Adrenal gland (tissue), 5 donors: ENCODE results near the gene COL15A1.

Source experiments
- CTCF ChIP-seq, 6 experiments: fragments of 450-650 bp in 4 of 6; fragments of 200-600 bp in 2 of 6; sonication (generic) in 1 of 6; IDR thresholded peaks; 1 replicate in 5 of 6; 2 replicates in 1 of 6; pipeline versions ENCODE4 v1.5.1 to v1.8.0; 2016 to 2021; ENCODE audit warnings: antibody characterized with exemption in 6 of 6, mild to moderate bottlenecking in 2 of 6, moderate library complexity in 1 of 6
- POLR2A ChIP-seq, 2 donors: fragments of 450-650 bp; IDR thresholded peaks; one replicate each; pipeline ENCODE4 v1.6.1; 2017; ENCODE audit warnings: antibody characterized with exemption in 2 of 2, mild to moderate bottlenecking in 2 of 2, moderate library complexity in 1 of 2
- donor health status: DM: no; HTN: no; CAD: no.

GRCh38 chr9:98957826-98958225 is 14.1 kb downstream of the COL15A1 start:
- TF ChIP-seq CTCF (IDR thresholded peaks at IDR 0.05) = no peak
- no peak for TF ChIP-seq POLR2A (IDR thresholded peaks at IDR 0.05)
